HG02938 (cell line): Measurements from ENCODE around the gene AKR1D1.
A peak's percentile ranks its signal among the peaks of the same experiment; 100 is the strongest.
"Not testable (repeated sequence)": the region's sequence is repeated elsewhere in the genome, so short reads cannot be mapped to it uniquely, and the experiment has no call there.

ENCODE experiments used
- ATAC-seq: cut with Tn5 transposase; IDR thresholded peaks from one replicate; pipeline ENCODE4 v1.9.1; 2021; ENCODE audit warnings: mild to moderate bottlenecking, moderate library complexity; ENCODE audit not compliant: unreplicated experiment

The AKR1D1 gene

GRCh38 chr7:138072726-138073125 lies 3.5 kb upstream of the AKR1D1 start:
- ATAC-seq, result no peak

DNA sequence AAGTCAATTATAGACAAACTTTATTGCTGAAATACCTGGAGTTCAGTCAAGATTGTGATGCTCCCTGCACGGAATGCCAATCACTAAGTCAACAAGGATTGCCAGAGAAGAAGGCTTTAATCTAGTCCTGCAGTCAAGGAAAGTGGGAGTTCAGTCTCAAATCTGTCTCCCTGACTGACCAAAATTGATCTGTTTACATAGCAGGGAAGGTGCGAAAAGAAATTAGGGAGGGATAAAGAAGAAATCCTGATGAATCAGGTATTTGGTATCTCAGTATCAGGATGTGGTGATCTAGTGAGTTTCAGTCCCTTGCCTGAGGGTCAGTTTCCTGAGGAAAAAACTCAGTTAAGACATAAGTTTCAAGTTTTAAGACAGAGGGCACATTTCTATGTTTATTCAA lies 2.1 kb upstream of the AKR1D1 start:
- no peak for ATAC-seq

DNA sequence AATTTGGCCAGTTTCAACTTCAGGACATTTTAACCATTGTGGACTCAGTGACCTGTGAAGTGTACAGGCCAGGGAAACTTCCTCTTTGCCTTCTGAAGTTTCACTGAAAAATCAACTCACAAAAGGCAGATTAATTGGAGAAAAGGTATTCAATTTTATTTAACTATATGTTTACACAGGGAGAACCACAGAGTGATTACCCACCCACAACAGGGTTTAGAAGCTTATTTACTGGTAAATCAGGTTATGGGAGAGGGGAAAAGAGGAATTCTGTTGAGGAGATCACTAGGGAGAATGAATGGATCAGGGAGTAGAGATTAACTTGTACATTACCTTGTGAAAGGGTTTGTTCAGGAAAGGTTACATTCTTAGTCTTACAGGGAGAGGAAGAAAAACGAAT lies 1.7 kb upstream of the AKR1D1 start:
- ATAC-seq, result no peak

- no peak for ATAC-seq
These were observed 909 bp upstream of the AKR1D1 start for GRCh38 chr7:138075350-138075749.

DNA sequence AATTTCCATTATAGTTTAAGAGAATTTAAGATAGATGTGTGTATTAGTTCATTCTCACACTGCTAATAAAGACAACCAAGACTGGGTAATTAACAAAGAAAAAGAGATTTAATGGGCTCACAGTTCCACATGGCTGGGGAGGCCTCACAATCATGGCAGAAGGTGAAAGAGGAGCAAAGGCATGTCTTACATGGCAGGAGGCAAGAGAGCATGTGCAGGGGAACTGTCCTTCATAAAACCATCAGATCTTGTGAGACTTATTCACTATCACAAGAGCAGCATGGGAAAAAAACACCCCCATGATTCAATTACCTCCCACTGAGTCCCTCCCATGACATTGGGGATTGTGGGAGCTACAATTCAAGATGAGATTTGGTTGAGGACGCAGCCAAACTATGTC lies 473 bp upstream of the AKR1D1 start:
- not testable (repeated sequence) for ATAC-seq

DNA sequence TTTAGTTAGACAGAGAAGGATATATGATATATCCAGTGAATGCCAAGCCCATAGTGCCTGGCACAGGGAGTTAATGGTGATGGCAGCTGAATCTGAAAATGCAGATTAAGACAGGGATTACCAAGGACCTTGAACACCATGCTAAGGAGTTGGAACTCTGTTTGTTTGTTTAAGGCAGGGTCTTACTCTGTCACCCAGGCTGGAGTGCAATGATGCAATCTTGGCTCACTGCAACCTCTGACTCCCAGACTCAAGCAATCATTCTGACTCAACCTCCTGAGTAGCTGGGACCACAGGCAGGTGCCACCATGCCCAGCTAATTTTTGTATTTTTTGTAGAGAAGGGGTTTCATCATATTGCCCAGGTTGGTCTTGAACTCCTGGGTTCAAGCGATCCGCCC lies 1.6 kb downstream of the AKR1D1 start:
- ATAC-seq, result no peak

DNA sequence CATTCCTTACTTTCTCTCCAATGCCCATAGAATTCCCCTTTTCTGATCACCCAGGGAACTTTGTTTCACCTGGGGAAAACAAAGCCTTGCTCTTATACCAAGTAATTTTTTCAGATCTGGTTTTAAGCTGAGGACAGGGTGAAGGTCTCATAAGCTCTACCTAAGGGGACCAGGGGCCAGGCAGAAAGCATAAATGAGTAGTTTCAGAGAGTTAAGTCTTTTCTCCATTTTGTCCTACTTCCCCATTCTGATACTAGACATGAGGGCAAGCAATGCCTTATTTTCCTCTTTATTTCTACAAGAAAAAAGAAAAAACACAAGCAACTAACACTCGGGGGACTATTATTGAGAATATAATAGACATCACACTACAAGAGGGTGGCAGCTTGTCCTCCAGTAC lies 2.9 kb downstream of the AKR1D1 start:
- peak; percentile 58 for ATAC-seq

GRCh38 chr7:138081868-138082267 lies 5.6 kb downstream of the AKR1D1 start:
- ATAC-seq, result no peak

- ATAC-seq, result no peak
These were observed 7.6 kb downstream of the AKR1D1 start for GRCh38 chr7:138083859-138084258.

GRCh38 chr7:138086563-138087270 lies 10.5 kb downstream of the AKR1D1 start:
- ATAC-seq, result no peak

GRCh38 chr7:138089080-138089901 lies 13.0 kb downstream of the AKR1D1 start:
- ATAC-seq, result no peak

DNA sequence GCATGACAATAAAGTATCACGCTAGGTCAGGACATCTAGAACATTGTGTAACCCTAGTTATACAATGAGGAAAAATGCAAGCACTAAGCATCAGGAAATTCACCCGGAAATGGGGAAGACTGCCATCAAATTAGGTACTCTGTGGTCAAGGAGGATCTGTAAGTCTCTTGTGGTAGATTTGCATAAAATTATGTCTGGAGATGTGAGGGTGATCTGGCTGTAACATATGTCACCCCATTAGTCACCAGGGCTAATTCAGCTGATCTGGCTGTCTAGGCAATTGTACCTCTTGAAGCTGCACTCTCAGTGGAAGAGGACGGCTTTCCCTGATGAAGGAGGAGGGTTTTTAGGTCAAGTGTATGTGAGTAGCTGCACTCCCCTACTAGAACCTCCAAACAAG lies 14.8 kb downstream of the AKR1D1 start:
- no peak for ATAC-seq

GRCh38 chr7:138091840-138092239 lies 15.6 kb downstream of the AKR1D1 start:
- ATAC-seq, result not testable (repeated sequence)

GRCh38 chr7:138092486-138093028 lies 16.3 kb downstream of the AKR1D1 start:
- no peak for ATAC-seq

DNA sequence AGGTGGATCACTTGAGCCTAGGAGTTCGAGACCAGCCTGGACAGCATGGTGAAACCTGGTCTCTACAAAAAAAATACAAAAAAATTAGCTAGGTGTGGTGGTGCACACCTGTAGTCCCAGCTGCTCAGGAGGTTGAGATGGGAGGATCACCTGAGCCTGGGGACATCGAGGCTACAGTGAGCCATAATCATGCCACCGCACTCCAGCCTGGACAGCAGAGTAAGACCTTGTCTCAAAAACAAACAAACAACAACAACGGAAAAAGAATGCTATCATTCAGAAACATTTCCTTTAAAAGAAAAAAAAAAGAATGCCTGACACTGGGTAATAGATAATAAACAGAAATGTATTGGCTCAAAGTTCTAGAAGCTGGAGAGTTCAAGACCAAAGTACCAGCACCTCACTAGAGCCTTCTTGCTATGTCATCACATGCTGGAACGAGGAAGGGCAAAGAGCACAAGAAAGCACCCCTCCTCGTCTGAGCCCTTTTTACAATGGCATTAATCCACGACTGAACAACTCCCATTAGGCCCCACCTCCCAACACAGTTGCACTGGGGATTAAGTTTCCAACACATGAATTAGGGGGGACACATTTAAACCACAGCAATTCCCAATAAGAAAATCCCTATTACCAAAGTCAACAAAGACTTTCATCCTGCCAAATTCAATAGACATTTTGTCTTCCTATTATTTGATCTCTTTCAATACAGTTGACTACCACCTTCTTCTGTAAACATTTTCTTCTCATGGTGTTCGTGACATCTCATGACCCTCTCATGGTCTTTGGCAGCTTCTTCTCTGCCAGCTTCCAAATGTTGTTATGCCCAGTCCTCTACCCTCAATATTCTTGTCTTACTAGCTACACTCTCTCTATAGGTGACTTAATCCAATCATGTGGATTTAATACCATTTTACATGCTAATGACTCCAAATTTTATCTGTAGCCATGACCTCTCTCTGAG lies 20.0 kb downstream of the AKR1D1 start:
- ATAC-seq, result no peak

- no peak for ATAC-seq
These were observed 20.9 kb downstream of the AKR1D1 start for GRCh38 chr7:138097064-138097741.

GRCh38 chr7:138099813-138100212 lies 23.6 kb downstream of the AKR1D1 start:
- ATAC-seq, result no peak

- no peak for ATAC-seq
These were observed 29.0 kb downstream of the AKR1D1 start for GRCh38 chr7:138105221-138105620.

DNA sequence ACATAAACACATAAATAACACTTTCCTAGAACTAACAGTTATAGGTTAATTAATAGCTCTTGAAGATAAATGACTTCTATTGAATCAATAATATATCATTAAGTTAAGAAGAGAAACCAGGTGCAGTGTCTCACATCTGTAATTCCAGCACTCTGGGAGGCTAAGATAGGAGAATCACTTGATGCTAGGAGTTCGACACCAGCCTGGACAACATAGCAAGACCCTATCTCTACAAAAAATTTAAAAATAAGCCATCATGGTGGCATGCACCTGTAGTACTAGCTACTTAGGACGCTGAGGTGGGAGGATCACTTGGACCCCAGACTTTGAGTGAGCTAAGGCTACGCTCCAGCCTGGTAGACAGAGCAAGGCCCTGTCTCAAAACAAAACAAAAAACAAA lies 38.8 kb downstream of the AKR1D1 start:
- ATAC-seq, result no peak

DNA sequence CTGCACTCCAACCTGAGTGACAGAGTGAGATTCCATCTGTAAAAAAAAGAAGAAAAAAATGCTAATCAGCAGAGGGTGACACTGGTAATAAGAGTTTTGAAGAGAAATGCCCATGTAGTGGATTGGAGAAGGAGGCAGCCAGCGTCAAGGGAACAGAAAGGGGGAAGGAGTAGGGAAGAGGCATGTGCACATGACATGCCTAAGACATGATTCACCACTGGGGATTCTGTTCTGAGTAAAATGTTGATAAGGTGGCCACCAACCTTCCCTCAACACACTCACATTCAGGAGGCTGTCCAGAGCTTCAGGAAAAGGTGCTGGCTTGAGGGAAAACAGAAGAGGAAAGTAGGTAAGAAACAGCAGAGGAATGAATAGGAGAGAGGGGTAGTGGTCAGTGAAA lies 39.9 kb downstream of the AKR1D1 start:
- ATAC-seq, result no peak
